Measurements from ENCODE around the gene TMEM178B.

DNA sequence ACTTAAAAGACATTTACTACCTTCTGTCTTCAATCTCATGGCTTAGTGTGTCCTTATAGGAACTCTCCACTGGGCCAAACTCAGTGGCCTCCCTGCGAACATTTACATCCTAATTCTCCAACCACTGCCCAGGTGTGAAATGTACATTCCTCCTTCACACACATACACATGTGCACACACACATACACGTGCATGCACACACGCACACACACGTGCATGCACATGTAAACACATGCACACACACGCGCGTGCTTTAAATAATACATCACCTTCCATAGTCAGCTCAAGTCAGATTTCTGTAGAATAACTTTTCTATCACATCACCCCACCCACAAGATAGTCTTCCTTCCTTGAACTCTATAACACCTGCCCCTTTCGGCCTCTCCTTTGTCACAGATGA lies 216.5 kb downstream of the TMEM178B start:
- TF ChIP-seq ATF7 (IDR thresholded peaks at IDR 0.05; ENCODE audit: low read depth) (no peak), POLR2A (IDR thresholded peaks at IDR 0.05; ENCODE audit: low read depth, low read length) (no peak), CBX5 (IDR thresholded peaks at IDR 0.05; ENCODE audit: low read depth) (no peak), SRF (IDR thresholded peaks at IDR 0.05; ENCODE audit: low read depth in 2 of 2, low read length in 2 of 2) (no peak), SREBF1 (IDR thresholded peaks at IDR 0.05; ENCODE audit: low read length) (no peak)
- TF ChIP-seq, protein P1, sequence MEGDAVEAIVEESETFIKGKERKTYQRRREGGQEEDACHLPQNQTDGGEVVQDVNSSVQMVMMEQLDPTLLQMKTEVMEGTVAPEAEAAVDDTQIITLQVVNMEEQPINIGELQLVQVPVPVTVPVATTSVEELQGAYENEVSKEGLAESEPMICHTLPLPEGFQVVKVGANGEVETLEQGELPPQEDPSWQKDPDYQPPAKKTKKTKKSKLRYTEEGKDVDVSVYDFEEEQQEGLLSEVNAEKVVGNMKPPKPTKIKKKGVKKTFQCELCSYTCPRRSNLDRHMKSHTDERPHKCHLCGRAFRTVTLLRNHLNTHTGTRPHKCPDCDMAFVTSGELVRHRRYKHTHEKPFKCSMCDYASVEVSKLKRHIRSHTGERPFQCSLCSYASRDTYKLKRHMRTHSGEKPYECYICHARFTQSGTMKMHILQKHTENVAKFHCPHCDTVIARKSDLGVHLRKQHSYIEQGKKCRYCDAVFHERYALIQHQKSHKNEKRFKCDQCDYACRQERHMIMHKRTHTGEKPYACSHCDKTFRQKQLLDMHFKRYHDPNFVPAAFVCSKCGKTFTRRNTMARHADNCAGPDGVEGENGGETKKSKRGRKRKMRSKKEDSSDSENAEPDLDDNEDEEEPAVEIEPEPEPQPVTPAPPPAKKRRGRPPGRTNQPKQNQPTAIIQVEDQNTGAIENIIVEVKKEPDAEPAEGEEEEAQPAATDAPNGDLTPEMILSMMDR (IDR thresholded peaks at IDR 0.05 in 2 of 3, conservative IDR thresholded peaks at IDR 0.05 in 1 of 3; ENCODE audit: control insufficient read depth in 2 of 3, extremely low read depth in 1 of 3, insufficient read depth in 1 of 3, low read depth in 3 of 3, low read length in 3 of 3): no peak

Data from GM12878 (cell line).